ENCODE measurements around the gene AGTRAP. TPM values are rescaled to one million over a fixed set of nuclear protein-coding genes. Genes with fewer than 3 reads are reported as not detected.

AGTRAP gene
- total RNA-seq: 13.8 and 15.9 TPM in 2 replicates

DNA sequence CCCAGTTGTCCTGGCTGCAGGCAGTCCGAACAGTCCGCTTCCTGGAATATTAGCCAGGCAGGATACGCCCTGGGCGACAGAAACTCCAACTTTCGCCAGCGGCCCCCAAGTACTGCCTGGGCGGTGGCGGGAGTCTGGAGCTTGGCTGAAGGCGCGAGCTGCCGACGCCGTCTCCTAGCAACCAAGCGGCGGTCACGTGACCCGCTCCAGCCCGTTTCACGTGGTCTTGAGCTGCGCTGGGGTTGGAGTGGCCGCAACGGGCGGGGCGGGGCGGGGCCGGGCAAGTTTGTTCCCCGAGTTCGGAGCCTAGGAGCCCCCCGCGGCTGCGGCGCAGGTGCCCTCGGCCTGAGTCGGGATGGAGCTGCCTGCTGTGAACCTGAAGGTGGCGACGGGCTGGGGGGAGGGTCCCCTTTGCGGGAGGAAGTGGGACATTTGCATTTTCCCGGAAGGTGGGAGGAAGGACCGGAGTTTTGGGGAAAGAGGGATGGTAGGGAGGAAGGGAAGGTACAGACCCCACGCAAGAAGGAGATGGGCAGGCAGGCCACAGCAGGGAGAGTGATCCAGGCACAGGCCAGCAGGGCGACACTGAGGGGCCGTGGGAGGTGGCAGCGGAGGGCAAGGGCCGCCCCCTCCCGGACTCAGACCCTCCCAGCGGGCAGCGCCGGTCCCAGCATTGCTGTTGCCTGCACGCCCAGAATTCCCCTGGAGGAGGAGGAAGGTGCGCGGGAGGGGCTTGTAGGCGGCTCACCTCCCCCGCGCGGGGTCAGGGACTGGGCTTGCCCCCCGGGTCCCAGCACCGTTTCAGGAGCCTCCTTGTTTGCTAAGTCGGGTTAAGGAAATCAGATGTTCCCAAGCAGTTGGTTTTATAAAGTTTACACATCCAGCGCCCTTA, at the start of gene AGTRAP:
TSS of gene AGTRAP (plus strand) at position 283 of the 892 bp plus-strand sequence. CDS start at position 356, 73 bp downstream.
- Mint-ChIP-seq H3K4me3 (peak within 1 kb of the TSS; percentile 96), H3K9me3 (no peaks in the 10 kb centered on the region), H3K4me1 (ENCODE audit: low read depth) (peaks cover 67% of the 10 kb centered on the region), H3K27me3 (ENCODE audit: insufficient read depth) (no peaks in the 10 kb centered on the region), H3K27ac (peak within 1 kb of the TSS; percentile 88), H3K36me3 (ENCODE audit: low read depth) (peaks cover 5% of the 10 kb centered on the region)
- peak; percentile 84 for DNase-seq (ENCODE audit: low spot score)
- intact Hi-C loops (cut with micrococcal nuclease): loop anchor here (1.0 to 10.0 kb wide), 6 partner anchors 55 to 671 kb away; partner anchors contain the start of genes CLCN6, FBXO2, FBXO44 and MAD2L2

DNA sequence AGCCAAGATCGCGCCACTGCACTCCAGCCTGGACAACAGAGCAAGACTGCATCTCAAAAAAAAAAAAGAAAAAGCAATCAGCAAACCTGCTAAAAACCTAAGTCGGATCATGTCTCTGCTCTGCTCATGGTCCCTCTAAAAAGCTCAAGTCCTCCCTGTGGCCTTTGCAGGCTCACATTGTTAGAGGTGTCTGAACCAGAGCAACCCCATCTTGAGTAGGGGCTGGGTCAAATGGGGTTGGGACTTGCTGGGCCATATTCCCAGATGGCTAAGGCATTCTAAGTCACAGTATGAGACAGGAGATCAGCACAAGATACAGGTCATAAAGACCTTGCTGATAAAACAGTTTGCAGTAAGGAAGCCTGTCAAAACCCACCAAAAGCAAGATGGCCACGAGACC, 47.4 kb upstream of the AGTRAP start:
- intact Hi-C loops (cut with micrococcal nuclease): no loop called here
- Mint-ChIP-seq H3K4me3 (no peak overlapping the region), H3K9me3 (no peaks in the 10 kb centered on the region), H3K27me3 (ENCODE audit: insufficient read depth) (peaks cover 53% of the 10 kb centered on the region), H3K27ac (no peak overlapping the region), H3K36me3 (ENCODE audit: low read depth) (no peaks in the 10 kb centered on the region), H3K4me1 (ENCODE audit: low read depth) (peaks cover 15% of the 10 kb centered on the region)
- DNase-seq (ENCODE audit: low spot score): no peak

- intact Hi-C loops (cut with micrococcal nuclease): loop anchor here (5.0 kb wide), 1 partner anchor 893 kb away; the partner anchor contains the start of gene CASZ1
- peaks cover 57% of the 10 kb centered on the region for H3K27me3 Mint-ChIP-seq (ENCODE audit: insufficient read depth)
These were observed 45.3 kb upstream of the AGTRAP start for GRCh38 chr1:11690397-11691301.

DNA sequence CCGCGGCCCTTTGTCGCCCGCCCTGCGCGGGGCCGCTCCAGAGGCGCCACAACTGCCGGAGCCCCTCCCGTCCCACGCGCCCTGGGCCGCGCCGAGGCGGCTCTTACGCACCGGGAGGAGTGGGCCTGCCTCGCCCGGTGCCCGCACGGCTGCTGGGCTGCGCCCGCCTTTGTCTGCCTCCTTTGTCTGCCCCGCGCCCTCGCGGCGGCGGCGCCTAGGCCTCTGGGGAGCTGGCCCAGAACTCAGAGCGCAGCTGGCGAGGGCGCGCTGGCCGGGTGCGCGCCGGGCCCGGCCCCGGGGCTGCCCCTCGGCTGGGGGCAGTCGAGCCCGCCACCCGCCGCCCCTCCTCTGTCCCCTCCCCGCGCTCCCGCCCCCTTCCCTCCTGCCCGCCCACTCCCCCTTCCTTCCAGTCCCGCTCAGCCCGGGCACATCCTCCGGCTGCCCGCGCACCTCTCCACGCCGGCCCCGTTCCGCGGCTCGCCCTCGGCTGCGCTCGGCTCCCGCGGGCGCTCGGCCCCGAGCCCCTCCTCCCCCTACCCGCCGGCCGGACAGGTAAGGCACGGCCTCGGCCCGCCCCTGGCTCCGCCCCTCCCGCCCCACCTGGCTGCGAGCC, 44.5 kb upstream of the AGTRAP start, which contains the start of gene DRAXIN:
TSS of gene DRAXIN (plus strand) at position 409 of the 613 bp plus-strand sequence. CDS start 14,549 bp downstream, outside the sequence.
- DNase-seq (ENCODE audit: low spot score): no peak
- peak within 1 kb of the TSS; percentile 59 for H3K4me3 Mint-ChIP-seq
- no peaks in the 10 kb centered on the region for H3K36me3 Mint-ChIP-seq (ENCODE audit: low read depth)
- intact Hi-C loops (cut with micrococcal nuclease): loop anchor here (5.0 kb wide), 1 partner anchor 894 kb away; the partner anchor contains the start of gene CASZ1
- peaks cover 60% of the 10 kb centered on the region for H3K27me3 Mint-ChIP-seq (ENCODE audit: insufficient read depth)
- no peak within 1 kb of the TSS for H3K27ac Mint-ChIP-seq
- no peaks in the 10 kb centered on the region for H3K9me3 Mint-ChIP-seq
- H3K4me1 Mint-ChIP-seq (ENCODE audit: low read depth): peaks cover 21% of the 10 kb centered on the region

More at GRCh38 chr1:11690397-11691301, 45.3 kb upstream of the AGTRAP start:
- Mint-ChIP-seq H3K4me1 (ENCODE audit: low read depth) (peaks cover 21% of the 10 kb centered on the region), H3K36me3 (ENCODE audit: low read depth) (no peaks in the 10 kb centered on the region), H3K27ac (no peak overlapping the region), H3K4me3 (peak overlapping the region; percentile 13), H3K9me3 (no peaks in the 10 kb centered on the region)
- DNase-seq (ENCODE audit: low spot score): no peak

GRCh38 chr1:11691928-11692711, 43.8 kb upstream of the AGTRAP start:
- no peaks in the 10 kb centered on the region for H3K9me3 Mint-ChIP-seq
- H3K36me3 Mint-ChIP-seq (ENCODE audit: low read depth): no peaks in the 10 kb centered on the region
- DNase-seq (ENCODE audit: low spot score): no peak
- intact Hi-C loops (cut with micrococcal nuclease): loop anchor here (5.0 kb wide), 1 partner anchor 895 kb away; the partner anchor contains the start of gene CASZ1
- no peak overlapping the region for H3K27ac Mint-ChIP-seq
- peak overlapping the region; percentile 59 for H3K4me3 Mint-ChIP-seq
- peaks cover 21% of the 10 kb centered on the region for H3K4me1 Mint-ChIP-seq (ENCODE audit: low read depth)
- peaks cover 60% of the 10 kb centered on the region for H3K27me3 Mint-ChIP-seq (ENCODE audit: insufficient read depth)

GRCh38 chr1:11693024-11693590, 42.8 kb upstream of the AGTRAP start:
- peak overlapping the region; percentile 11 for H3K4me3 Mint-ChIP-seq

GRCh38 chr1:11693917-11694316, 42.0 kb upstream of the AGTRAP start:
- intact Hi-C loops (cut with micrococcal nuclease): loop anchor here (5.0 kb wide), 1 partner anchor 897 kb away; the partner anchor contains the start of gene CASZ1
- H3K9me3 Mint-ChIP-seq: no peaks in the 10 kb centered on the region
- H3K4me3 Mint-ChIP-seq: no peak overlapping the region
- peaks cover 21% of the 10 kb centered on the region for H3K4me1 Mint-ChIP-seq (ENCODE audit: low read depth)
- DNase-seq (ENCODE audit: low spot score): no peak
- H3K36me3 Mint-ChIP-seq (ENCODE audit: low read depth): no peaks in the 10 kb centered on the region
- H3K27me3 Mint-ChIP-seq (ENCODE audit: insufficient read depth): peaks cover 42% of the 10 kb centered on the region
- H3K27ac Mint-ChIP-seq: no peak overlapping the region

More at GRCh38 chr1:11693024-11693590, 42.8 kb upstream of the AGTRAP start:
- no peak for DNase-seq (ENCODE audit: low spot score)
- peaks cover 21% of the 10 kb centered on the region for H3K4me1 Mint-ChIP-seq (ENCODE audit: low read depth)
- no peaks in the 10 kb centered on the region for H3K36me3 Mint-ChIP-seq (ENCODE audit: low read depth)
- no peaks in the 10 kb centered on the region for H3K9me3 Mint-ChIP-seq
- peak overlapping the region; percentile 14 for H3K27ac Mint-ChIP-seq
- H3K27me3 Mint-ChIP-seq (ENCODE audit: insufficient read depth): peaks cover 51% of the 10 kb centered on the region
- intact Hi-C loops (cut with micrococcal nuclease): loop anchor here (5.0 kb wide), 1 partner anchor 896 kb away; the partner anchor contains the start of gene CASZ1

DNA sequence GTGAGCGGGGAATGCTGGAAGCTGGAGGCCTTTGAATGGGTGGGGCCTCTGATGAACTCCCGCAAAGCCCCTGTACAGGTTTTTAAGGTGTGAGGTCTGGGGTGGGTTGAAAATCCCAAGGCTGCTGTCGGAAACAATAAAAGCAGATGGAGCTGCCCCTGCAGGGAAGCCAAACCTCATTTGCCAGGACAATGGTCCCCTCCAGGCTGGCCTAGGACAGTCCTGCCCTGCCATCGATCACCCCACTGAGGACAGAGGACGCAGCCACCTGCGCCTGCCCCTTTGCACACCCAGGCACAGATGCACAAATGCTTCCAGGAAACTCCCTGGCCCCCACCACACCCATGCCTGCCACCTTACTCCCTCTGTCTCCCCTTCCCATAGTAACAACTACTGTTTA, 40.1 kb upstream of the AGTRAP start:
- no peak overlapping the region for H3K27ac Mint-ChIP-seq
- intact Hi-C loops (cut with micrococcal nuclease): no loop called here
- DNase-seq (ENCODE audit: low spot score): no peak
- H3K27me3 Mint-ChIP-seq (ENCODE audit: insufficient read depth): peaks cover 34% of the 10 kb centered on the region
- H3K9me3 Mint-ChIP-seq: no peaks in the 10 kb centered on the region
- peaks cover 13% of the 10 kb centered on the region for H3K4me1 Mint-ChIP-seq (ENCODE audit: low read depth)
- no peaks in the 10 kb centered on the region for H3K36me3 Mint-ChIP-seq (ENCODE audit: low read depth)
- no peak overlapping the region for H3K4me3 Mint-ChIP-seq

DNA sequence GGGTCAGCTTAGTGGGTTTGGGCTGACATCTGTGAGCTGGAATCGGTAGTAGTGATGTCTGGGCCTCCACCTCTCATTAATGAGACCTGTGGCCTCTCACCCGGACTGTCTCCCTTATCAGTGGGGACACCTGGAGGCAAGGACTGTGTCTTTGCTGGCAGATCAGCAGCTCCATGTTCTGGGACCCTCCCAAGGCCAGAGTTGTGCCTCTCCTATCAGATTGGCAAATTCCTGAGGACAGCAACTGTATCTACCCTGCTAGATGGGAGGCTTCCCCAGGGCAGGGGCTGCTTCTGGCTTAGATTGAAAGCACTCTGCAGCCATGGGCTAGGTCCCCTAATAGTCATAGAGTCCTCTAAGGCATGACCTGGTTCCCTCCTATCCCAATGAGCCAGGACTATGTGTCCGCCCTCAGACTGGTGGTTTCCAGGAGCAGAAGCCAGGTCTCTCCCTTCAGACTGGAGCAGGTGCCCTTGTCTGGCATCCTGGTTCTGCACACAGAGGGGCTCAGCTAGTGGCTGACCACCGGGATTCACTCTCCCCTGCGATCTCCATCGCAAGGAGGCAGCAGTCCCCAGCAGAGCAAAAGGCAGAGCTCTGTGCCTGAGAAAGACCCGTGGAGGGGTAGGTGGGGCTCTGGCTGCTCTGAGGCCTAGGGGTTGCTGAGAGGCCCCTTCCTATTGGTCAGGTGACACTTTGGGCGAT, 38.6 kb upstream of the AGTRAP start:
- Mint-ChIP-seq H3K4me3 (no peak overlapping the region), H3K4me1 (ENCODE audit: low read depth) (peaks cover 13% of the 10 kb centered on the region), H3K27me3 (ENCODE audit: insufficient read depth) (peaks cover 31% of the 10 kb centered on the region), H3K27ac (no peak overlapping the region), H3K9me3 (no peaks in the 10 kb centered on the region), H3K36me3 (ENCODE audit: low read depth) (no peaks in the 10 kb centered on the region)
- DNase-seq (ENCODE audit: low spot score): no peak
- intact Hi-C loops (cut with micrococcal nuclease): no loop called here

DNA sequence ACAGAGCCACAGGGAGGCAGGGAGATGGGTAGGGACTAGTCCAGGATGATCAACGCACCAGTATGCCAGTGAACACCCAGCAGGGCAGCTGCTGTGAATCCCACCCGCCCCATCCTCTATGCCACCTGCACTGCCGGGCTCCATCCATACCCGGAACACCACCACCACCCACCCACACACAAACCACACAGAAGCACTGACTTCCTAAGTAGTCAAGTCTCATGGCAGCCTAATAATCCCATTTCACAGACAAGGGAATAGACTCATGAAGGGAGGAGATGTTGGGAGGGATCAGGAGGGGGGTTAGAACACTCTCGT, 38.1 kb upstream of the AGTRAP start:
- peaks cover 26% of the 10 kb centered on the region for H3K27me3 Mint-ChIP-seq (ENCODE audit: insufficient read depth)
- peaks cover 12% of the 10 kb centered on the region for H3K4me1 Mint-ChIP-seq (ENCODE audit: low read depth)
- intact Hi-C loops (cut with micrococcal nuclease): no loop called here
- no peaks in the 10 kb centered on the region for H3K36me3 Mint-ChIP-seq (ENCODE audit: low read depth)
- no peaks in the 10 kb centered on the region for H3K9me3 Mint-ChIP-seq
- no peak for DNase-seq (ENCODE audit: low spot score)
- H3K4me3 Mint-ChIP-seq: no peak overlapping the region
- no peak overlapping the region for H3K27ac Mint-ChIP-seq

All from activated T-helper 1 cell treated with anti-CD3 and anti-CD28 coated beads, Interleukin-12 subunit alpha, Interleukin-12 subunit beta, Interleukin-2, Interleukin-4 antibody, amounts not matched to agents 30 ng/mL and 10 ng/mL and 1 ng/mL, durations not matched to agents 14 hours and 24 hours and 36 hours (primary cell).